GM12892 (cell line): ENCODE results near the gene LSM10.

Experiments
- POLR2A ChIP-seq: IDR thresholded peaks from 2 replicates; pipeline ENCODE4 v1.6.1; 2011; ENCODE audit warnings: low read depth, low read length, control low read depth
- POLR2AphosphoS5 ChIP-seq: IDR thresholded peaks from 2 replicates; pipeline ENCODE4 v1.6.1; 2011; ENCODE audit warnings: low read depth, low read length, control low read depth

DNA sequence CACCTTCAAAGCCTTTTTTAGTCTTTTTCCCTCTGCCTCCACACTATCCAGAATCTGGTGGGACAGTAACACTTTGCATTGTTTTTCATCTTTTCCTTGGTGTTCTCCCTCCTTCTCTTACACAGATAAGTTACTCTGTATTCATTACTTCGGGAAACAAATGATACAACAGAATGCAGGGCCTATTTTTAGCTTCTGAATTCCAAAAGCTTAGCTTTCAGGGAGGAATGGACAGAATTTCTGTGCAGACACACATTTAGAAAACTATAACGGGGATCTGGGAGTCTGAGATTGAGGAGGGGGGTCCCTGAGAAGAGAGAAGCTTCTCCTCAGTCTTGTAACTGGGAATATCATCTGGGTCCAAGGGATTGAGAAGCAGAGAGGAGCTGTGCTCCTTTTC lies 8.4 kb downstream of the LSM10 start:
- TF ChIP-seq POLR2AphosphoS5 (no peak), POLR2A (no peak)
